Activated naive CD4-positive, alpha-beta T cell treated with anti-CD3 and anti-CD28 coated beads, Interleukin-2, amount 10 ng/mL, durations not matched to agents 7 days and 5 days (primary cell): ENCODE measurements around the gene PPP1R9B.

Source experiments
- CTCF ChIA-PET: fragments of 350-600 bp; sonication (Branson Sonifier 250); formaldehyde crosslinking; loops from one replicate; lab custom pipeline; 2021; ENCODE audit warnings: antibody characterized with exemption; lab: Charles Lee
- DNase-seq: peaks from one replicate; pipeline ENCODE4 v3.0.0-alpha.2; 2020
- H3K27ac Mint-ChIP-seq: one replicate; pipeline ENCODE4 v1.8.0; 2021; ENCODE audit warnings: mild to moderate bottlenecking, moderate library complexity, mixed read lengths
- H3K27me3 Mint-ChIP-seq: one replicate; pipeline ENCODE4 v1.8.0; 2021; ENCODE audit warnings: mild to moderate bottlenecking, mixed read lengths
- H3K36me3 Mint-ChIP-seq: one replicate; pipeline ENCODE4 v1.8.0; 2021; ENCODE audit warnings: mixed read lengths
- H3K4me1 Mint-ChIP-seq: one replicate; pipeline ENCODE4 v1.8.0; 2021; ENCODE audit warnings: mixed read lengths
- H3K4me3 Mint-ChIP-seq: one replicate; pipeline ENCODE4 v1.8.0; 2021; ENCODE audit warnings: mild to moderate bottlenecking, moderate library complexity, mixed read lengths
- H3K9me3 Mint-ChIP-seq: one replicate; pipeline ENCODE4 v1.8.0; 2021; ENCODE audit warnings: mixed read lengths

PPP1R9B gene

DNA sequence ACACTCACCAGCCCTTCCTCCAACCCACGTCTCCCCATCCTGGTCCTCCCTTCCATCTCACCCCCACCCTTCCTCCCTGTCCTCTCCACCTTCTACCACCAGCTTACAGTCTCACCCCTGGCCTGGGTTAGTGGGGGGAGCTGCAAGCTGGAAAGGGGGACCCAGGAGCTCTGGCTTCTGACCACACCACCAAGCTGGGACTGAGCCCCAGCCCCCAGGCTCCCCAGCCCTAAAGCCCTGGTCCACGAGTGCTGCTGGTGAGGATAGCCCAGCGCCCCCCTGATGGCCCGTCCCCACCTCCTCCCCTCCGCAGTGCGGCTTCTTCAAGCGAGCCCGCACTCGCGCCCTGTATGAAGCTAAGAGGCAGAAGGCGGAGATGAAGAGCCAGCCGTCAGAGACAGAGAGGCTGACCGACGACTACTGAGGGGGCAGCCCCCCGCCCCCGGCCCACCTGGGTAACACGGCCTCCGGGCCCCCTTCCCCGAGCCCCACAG lies 62.5 kb downstream of the PPP1R9B start:
- Mint-ChIP-seq H3K27me3 (no peaks in the 10 kb centered on the region), H3K4me1 (no peaks in the 10 kb centered on the region), H3K27ac (no peak overlapping the region), H3K36me3 (no peaks in the 10 kb centered on the region), H3K9me3 (no peaks in the 10 kb centered on the region), H3K4me3 (no peak overlapping the region)
- CTCF ChIA-PET, result interaction anchor here (0.5 to 2.8 kb wide), 32 partner anchors 8 to 230 kb away, joined by 3 to 111 read pairs (median 5); partner anchors contain the start of genes ITGA3 and PDK2
- no peak for DNase-seq

DNA sequence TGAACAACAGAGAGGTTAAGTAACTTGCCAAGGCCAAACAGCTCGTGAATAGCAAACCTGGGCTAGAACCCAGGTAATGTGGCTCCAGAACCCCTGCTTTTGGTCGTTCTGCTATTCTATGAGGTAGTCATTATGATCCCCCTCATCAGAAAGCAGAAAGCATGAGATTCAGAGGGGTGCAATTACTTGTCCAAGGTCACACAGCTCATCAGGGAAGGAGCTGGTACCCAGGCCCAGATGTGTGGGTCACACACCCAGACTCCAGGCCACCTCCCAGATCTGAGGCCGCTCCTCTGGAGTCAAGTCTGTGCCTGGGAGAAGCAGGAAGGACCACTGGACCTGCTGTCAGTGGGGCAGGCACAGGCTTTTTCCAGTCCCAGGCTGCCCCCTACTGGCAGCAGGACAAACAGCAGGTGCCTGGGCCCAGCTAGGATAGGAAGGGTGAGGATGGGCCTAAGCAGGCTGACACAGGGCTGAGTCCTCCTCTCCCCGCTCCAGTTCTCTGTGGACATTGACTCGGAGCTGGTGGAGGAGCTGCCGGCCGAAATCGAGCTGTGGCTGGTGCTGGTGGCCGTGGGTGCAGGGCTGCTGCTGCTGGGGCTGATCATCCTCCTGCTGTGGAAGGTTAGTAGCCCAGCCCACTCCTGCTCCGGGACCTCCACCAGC lies 63.1 kb downstream of the PPP1R9B start:
- Mint-ChIP-seq H3K27me3 (no peaks in the 10 kb centered on the region), H3K27ac (no peak overlapping the region), H3K4me3 (no peak overlapping the region), H3K9me3 (no peaks in the 10 kb centered on the region), H3K36me3 (no peaks in the 10 kb centered on the region), H3K4me1 (no peaks in the 10 kb centered on the region)
- DNase-seq, result peak; percentile 84
- CTCF ChIA-PET, result interaction anchor here (0.5 to 2.8 kb wide), 35 partner anchors 8 to 230 kb away, joined by 3 to 111 read pairs (median 5); partner anchors contain the start of genes ITGA3 and PDK2
